ENCODE results near the gene TMEM140.

TMEM140 gene

GRCh38 chr7:135158141-135158655 lies 10.3 kb downstream of the TMEM140 start:
- WGBS, 2 experiments (ENCODE audit: insufficient coverage in 2 of 2) = no CpG with 5 or more reads among the region's 1 CpG
- H3K4me3 ChIP-seq (ENCODE audit: extremely low read depth, insufficient read depth, low read length, poor library complexity, severe bottlenecking) = no peak overlapping the region
- peaks cover 26% of the 10 kb centered on the region for H3K4me1 ChIP-seq (ENCODE audit: control insufficient read depth, insufficient read depth, low read length, poor library complexity, severe bottlenecking)
- H3K9me3 ChIP-seq (ENCODE audit: control insufficient read depth, low read length) = peaks cover 20% of the 10 kb centered on the region
- no peak overlapping the region for H3K27ac ChIP-seq (ENCODE audit: low read depth, low read length, severe bottlenecking)
- H3K36me3 ChIP-seq (ENCODE audit: control insufficient read depth, insufficient read depth, low read length) = peaks cover 12% of the 10 kb centered on the region

- Histone ChIP-seq H3K4me3 (ENCODE audit: extremely low read depth, insufficient read depth, low read length, poor library complexity, severe bottlenecking) (no peak overlapping the region), H3K4me1 (ENCODE audit: control insufficient read depth, insufficient read depth, low read length, poor library complexity, severe bottlenecking) (peaks cover 26% of the 10 kb centered on the region), H3K9me3 (ENCODE audit: control insufficient read depth, low read length) (peaks cover 20% of the 10 kb centered on the region), H3K27ac (ENCODE audit: low read depth, low read length, severe bottlenecking) (no peak overlapping the region), H3K36me3 (ENCODE audit: control insufficient read depth, insufficient read depth, low read length) (peaks cover 17% of the 10 kb centered on the region)
- WGBS, 2 experiments (ENCODE audit: insufficient coverage in 2 of 2) = 91 to 92% methylated on average over 6 of the region's 6 CpGs
Measured at GRCh38 chr7:135158874-135159273, 11.0 kb downstream of the TMEM140 start.

DNA sequence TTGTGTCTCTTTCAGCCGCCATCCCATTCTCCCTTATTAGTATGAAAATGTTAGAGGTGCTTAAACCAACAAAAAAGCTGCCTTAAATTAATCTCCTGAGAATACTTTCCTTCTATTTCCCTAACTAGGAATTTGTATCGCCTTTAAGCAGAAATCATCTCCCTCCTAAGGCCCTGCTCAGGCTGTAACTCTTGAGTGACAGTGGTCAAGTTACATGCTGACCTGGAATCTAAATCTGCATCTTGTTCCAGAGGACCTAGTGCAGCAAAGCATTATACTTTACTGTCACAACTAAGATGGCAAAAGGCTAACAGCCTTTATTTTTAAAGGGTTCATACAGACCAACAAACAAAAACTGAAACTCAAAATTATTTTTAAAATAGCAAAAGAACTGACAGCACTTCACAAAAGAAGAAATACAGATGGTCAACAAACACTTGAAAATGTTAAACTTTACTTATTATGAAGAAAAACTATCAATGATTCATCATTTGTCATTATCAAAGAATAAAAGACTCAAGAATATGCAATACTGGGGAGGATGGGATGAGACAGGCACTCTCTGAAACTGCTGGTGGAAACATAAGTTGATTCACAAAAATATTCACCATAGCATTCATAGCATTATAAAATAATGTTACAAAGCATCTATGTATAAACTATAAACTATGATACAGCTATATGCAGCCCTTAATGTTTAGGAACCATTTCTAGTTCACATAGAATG lies 11.7 kb downstream of the TMEM140 start:
- Histone ChIP-seq H3K4me1 (ENCODE audit: control insufficient read depth, insufficient read depth, low read length, poor library complexity, severe bottlenecking) (peaks cover 26% of the 10 kb centered on the region), H3K27ac (ENCODE audit: low read depth, low read length, severe bottlenecking) (peak overlapping the region; percentile 92), H3K36me3 (ENCODE audit: control insufficient read depth, insufficient read depth, low read length) (peaks cover 23% of the 10 kb centered on the region), H3K4me3 (ENCODE audit: extremely low read depth, insufficient read depth, low read length, poor library complexity, severe bottlenecking) (no peak overlapping the region), H3K9me3 (ENCODE audit: control insufficient read depth, low read length) (peaks cover 20% of the 10 kb centered on the region)
- WGBS, 2 experiments (ENCODE audit: insufficient coverage in 2 of 2) = 100% methylated on average over 1 of the region's 2 CpGs

DNA sequence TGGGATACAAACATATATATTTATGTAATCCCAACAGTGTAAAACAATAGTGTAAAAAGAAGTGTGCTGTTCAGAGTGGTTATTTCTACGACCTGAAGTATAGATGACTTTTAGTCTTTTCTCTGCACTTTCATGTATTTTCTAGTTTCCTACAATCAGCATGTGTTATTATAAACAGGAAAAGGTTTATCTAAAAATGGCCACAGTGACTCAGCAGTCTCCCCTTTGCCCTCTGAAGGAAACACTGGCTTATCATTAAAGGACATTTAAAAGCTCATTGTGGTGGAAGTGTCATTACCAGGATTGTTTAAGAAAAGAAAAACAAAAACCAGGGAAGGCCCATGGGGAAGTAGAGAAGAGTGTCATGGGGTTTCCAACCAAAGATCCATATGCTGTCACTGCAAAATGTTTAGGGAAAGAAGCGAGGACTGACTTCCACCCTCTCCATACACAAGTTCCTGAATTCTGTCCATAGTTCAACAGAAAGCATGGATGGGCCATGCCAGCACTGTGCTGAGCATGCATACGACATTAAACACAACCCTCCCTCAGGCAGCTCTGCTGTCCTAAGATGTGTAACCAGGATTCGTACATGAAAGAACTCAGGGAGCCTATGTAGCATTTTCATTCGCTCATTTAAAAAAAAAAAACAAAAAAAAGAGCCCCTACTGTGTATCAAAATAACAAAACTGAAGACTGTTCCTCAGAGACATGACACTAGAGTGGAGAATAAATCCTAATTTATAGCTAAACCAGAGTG lies 12.4 kb downstream of the TMEM140 start:
- peaks cover 26% of the 10 kb centered on the region for H3K4me1 ChIP-seq (ENCODE audit: control insufficient read depth, insufficient read depth, low read length, poor library complexity, severe bottlenecking)
- H3K36me3 ChIP-seq (ENCODE audit: control insufficient read depth, insufficient read depth, low read length) = peaks cover 31% of the 10 kb centered on the region
- H3K9me3 ChIP-seq (ENCODE audit: control insufficient read depth, low read length) = peaks cover 20% of the 10 kb centered on the region
- H3K4me3 ChIP-seq (ENCODE audit: extremely low read depth, insufficient read depth, low read length, poor library complexity, severe bottlenecking) = no peak overlapping the region
- H3K27ac ChIP-seq (ENCODE audit: low read depth, low read length, severe bottlenecking) = peak overlapping the region; percentile 92
- 72 to 93% methylated on average over 2 to 3 of the region's 5 CpGs for WGBS, 2 experiments (ENCODE audit: insufficient coverage in 2 of 2)

DNA sequence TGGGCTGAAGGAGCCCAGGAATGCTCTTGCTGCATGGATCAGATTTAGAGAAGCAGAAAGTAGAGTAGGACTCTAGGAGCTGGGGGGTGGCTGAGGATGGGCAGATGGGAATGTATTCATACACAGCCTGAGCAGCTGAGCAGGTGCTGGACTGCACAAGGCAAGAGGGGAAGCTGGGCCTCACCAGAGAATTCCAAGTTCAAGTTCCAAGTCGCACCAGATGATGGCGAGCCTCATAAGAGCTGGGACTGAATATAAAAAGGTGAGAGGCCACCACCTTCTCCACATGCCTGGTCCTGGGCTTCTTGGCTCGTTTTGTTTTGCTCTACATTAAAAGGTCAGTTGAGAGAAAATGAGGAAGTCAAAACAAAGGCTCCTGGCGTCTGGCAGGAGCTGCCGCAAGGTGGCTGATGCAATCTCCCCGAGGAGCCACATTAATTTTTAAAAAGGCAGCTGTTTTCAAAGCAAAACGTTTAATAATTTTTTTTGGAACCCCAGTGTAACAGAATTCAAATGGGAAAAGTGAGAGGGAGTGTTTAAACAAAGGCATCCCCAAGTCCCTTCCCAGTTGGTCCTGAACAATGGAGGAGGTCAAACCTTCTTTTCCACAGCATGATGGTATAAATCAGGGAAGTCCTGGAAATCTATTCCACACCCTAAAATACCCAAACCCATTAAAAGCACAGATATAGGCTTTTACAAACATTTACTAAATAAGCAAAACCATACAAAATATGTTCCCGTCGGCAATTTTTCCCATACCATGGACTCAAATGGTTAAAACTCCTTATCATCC lies 13.2 kb downstream of the TMEM140 start:
- 78 to 81% methylated on average over 8 of the region's 9 CpGs for WGBS, 2 experiments (ENCODE audit: insufficient coverage in 2 of 2)
- H3K4me1 ChIP-seq (ENCODE audit: control insufficient read depth, insufficient read depth, low read length, poor library complexity, severe bottlenecking) = peaks cover 26% of the 10 kb centered on the region
- H3K4me3 ChIP-seq (ENCODE audit: extremely low read depth, insufficient read depth, low read length, poor library complexity, severe bottlenecking) = no peak overlapping the region
- peaks cover 17% of the 10 kb centered on the region for H3K9me3 ChIP-seq (ENCODE audit: control insufficient read depth, low read length)
- peak overlapping the region; percentile 92 for H3K27ac ChIP-seq (ENCODE audit: low read depth, low read length, severe bottlenecking)
- peaks cover 38% of the 10 kb centered on the region for H3K36me3 ChIP-seq (ENCODE audit: control insufficient read depth, insufficient read depth, low read length)

- Histone ChIP-seq H3K4me3 (ENCODE audit: extremely low read depth, insufficient read depth, low read length, poor library complexity, severe bottlenecking) (no peak overlapping the region), H3K9me3 (ENCODE audit: control insufficient read depth, low read length) (peaks cover 17% of the 10 kb centered on the region), H3K27ac (ENCODE audit: low read depth, low read length, severe bottlenecking) (no peak overlapping the region), H3K4me1 (ENCODE audit: control insufficient read depth, insufficient read depth, low read length, poor library complexity, severe bottlenecking) (peaks cover 26% of the 10 kb centered on the region), H3K36me3 (ENCODE audit: control insufficient read depth, insufficient read depth, low read length) (peaks cover 45% of the 10 kb centered on the region)
- 93 to 95% methylated on average over 5 to 6 of the region's 6 CpGs for WGBS, 2 experiments (ENCODE audit: insufficient coverage in 2 of 2)
Measured at GRCh38 chr7:135161669-135162068, 13.8 kb downstream of the TMEM140 start.

GRCh38 chr7:135162382-135163001 lies 14.6 kb downstream of the TMEM140 start:
- Histone ChIP-seq H3K9me3 (ENCODE audit: control insufficient read depth, low read length) (peaks cover 14% of the 10 kb centered on the region), H3K4me1 (ENCODE audit: control insufficient read depth, insufficient read depth, low read length, poor library complexity, severe bottlenecking) (peaks cover 26% of the 10 kb centered on the region), H3K4me3 (ENCODE audit: extremely low read depth, insufficient read depth, low read length, poor library complexity, severe bottlenecking) (no peak overlapping the region), H3K27ac (ENCODE audit: low read depth, low read length, severe bottlenecking) (no peak overlapping the region), H3K36me3 (ENCODE audit: control insufficient read depth, insufficient read depth, low read length) (peaks cover 49% of the 10 kb centered on the region)
- WGBS, 2 experiments (ENCODE audit: insufficient coverage in 2 of 2) = 100% methylated on average over 1 of the region's 2 CpGs; no CpG with 5 or more reads in 1 of the 2 experiments

GRCh38 chr7:135164357-135165061 lies 16.6 kb downstream of the TMEM140 start:
- Histone ChIP-seq H3K9me3 (ENCODE audit: control insufficient read depth, low read length) (peaks cover 10% of the 10 kb centered on the region), H3K4me3 (ENCODE audit: extremely low read depth, insufficient read depth, low read length, poor library complexity, severe bottlenecking) (no peak overlapping the region), H3K27ac (ENCODE audit: low read depth, low read length, severe bottlenecking) (no peak overlapping the region), H3K4me1 (ENCODE audit: control insufficient read depth, insufficient read depth, low read length, poor library complexity, severe bottlenecking) (peaks cover 30% of the 10 kb centered on the region), H3K36me3 (ENCODE audit: control insufficient read depth, insufficient read depth, low read length) (peaks cover 64% of the 10 kb centered on the region)
- WGBS, 2 experiments (ENCODE audit: insufficient coverage in 2 of 2) = 89 to 92% methylated on average over 16 to 17 of the region's 18 CpGs

DNA sequence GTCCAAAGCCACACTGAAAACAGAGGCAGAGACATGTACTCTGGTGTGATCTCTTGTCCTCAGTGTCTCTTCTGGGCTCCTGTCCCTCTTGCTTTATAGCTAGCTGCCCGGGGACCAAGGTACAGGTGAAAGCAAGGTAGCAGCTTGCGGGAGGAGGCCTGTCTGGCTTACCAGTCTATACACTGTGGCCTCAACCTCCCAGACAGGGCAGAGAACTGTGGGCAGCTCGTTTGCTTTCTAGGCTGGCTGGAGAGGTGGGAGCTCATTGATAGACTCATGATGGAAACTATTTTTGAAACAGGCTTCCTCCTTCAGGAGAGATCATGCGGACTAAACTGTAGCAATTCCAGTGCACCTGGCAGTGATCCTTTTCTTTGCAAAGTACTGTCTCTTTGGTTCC lies 18.0 kb downstream of the TMEM140 start:
- Histone ChIP-seq H3K4me3 (ENCODE audit: extremely low read depth, insufficient read depth, low read length, poor library complexity, severe bottlenecking) (no peak overlapping the region), H3K27ac (ENCODE audit: low read depth, low read length, severe bottlenecking) (no peak overlapping the region), H3K36me3 (ENCODE audit: control insufficient read depth, insufficient read depth, low read length) (peaks cover 64% of the 10 kb centered on the region), H3K9me3 (ENCODE audit: control insufficient read depth, low read length) (peaks cover 10% of the 10 kb centered on the region), H3K4me1 (ENCODE audit: control insufficient read depth, insufficient read depth, low read length, poor library complexity, severe bottlenecking) (peaks cover 18% of the 10 kb centered on the region)
- 92 to 94% methylated on average over 2 of the region's 4 CpGs for WGBS, 2 experiments (ENCODE audit: insufficient coverage in 2 of 2)

Measured in mesodermal cell (in vitro differentiated cells).